Cardiac muscle cell (in vitro differentiated cells and primary cell): Measurements from ENCODE around the gene RUNX3. TPM values are rescaled to one million over a fixed set of nuclear protein-coding genes. Genes with fewer than 3 reads are reported as not detected.

Experiments used
- DNase-seq, 2 donors: peaks; one replicate each; pipeline versions ENCODE4 v3.0.0 to v3.0.0-alpha.2; 2010 to 2017; ENCODE audit warnings: low read depth in 1 of 2, low spot score in 1 of 2
- H3K27ac ChIP-seq: fragments of 200-600 bp; sonication (generic); 2 replicates; pipeline ENCODE4 v1.5.1; 2016
- H3K27me3 ChIP-seq: fragments of 200-600 bp; sonication (generic); 2 replicates; pipeline ENCODE4 v1.6.0; 2016; ENCODE audit warnings: control low read depth
- H3K36me3 ChIP-seq: fragments of 200-600 bp; sonication (generic); 2 replicates; pipeline ENCODE4 v1.5.1; 2016; ENCODE audit warnings: control low read depth
- H3K4me1 ChIP-seq: fragments of 200-600 bp; sonication (generic); 2 replicates; pipeline ENCODE4 v1.8.1; 2017; ENCODE audit warnings: low read depth, mild to moderate bottlenecking, mixed run types
- H3K4me3 ChIP-seq: fragments of 200-600 bp; sonication (generic); 2 replicates; pipeline ENCODE4 v1.5.1; 2016; ENCODE audit warnings: mild to moderate bottlenecking
- H3K9me3 ChIP-seq: fragments of 200-600 bp; sonication (generic); 2 replicates; pipeline ENCODE4 v1.5.1; 2017; ENCODE audit warnings: low read depth, mild to moderate bottlenecking, control low read depth
- CTCF ChIP-seq: IDR thresholded peaks from 2 replicates; pipeline ENCODE4 v1.5.1; 2012; ENCODE audit warnings: low read depth, mild to moderate bottlenecking, low read length
- polyA plus RNA-seq: library from polyadenylated mRNA; unstranded; fragments of >200 nt; fragmentation: Nextera tagmentation; extraction: Ambion mirVana; gene quantifications from 2 replicates; pipeline ENCODE4 v1.2.1, GENCODE V29; 2016
- total RNA-seq: library from RNA; depleted of rRNA; stranded (reverse); fragments of >200 nt; gene quantifications from 2 replicates; pipeline ENCODE4 v1.2.3, GENCODE V29; 2016

Gene RUNX3
- total and polyA plus RNA-seq, 2 experiments from 2014 or later: not detected

DNA sequence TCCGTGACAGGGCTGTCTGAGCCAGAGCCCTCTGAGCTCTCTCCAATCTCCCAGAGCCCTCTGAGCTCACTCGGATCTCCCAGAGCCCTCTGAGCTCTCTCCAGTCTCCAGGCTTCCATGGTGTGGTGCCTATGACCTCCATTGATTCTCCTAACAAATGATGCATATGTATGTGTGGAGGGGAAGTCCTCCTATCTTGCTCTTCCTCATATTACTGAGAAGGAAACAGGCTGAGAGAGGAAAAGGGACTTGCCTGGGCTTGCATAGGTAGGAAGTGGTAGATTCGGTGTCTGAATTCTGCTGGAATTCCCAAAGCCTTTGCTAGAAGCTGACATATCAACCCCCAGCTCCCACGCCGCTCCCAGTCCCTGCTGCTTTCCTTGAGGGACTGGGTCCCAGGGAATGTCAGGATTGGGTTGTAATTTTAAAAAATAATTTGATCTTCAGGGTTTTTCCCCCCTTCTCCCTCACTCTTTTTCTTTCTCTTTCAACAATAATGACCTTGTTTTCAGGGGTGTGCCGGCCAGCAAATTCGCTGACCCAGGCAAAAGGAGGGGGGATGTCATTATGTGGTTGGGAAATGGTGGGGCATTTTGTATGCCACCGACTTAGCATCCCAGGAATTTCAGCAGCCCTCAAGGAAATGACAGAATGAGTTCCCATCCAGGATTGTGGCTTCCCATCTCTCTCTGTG, 42.3 kb upstream of the RUNX3 start:
- no peaks in the 10 kb centered on the region for H3K4me1 ChIP-seq
- H3K27ac ChIP-seq: no peak overlapping the region
- no peak for DNase-seq

GRCh38 chr1:24970926-24971875, 41.1 kb upstream of the RUNX3 start:
- no peak for TF ChIP-seq CTCF
- Histone ChIP-seq H3K36me3 (no peaks in the 10 kb centered on the region), H3K4me1 (no peaks in the 10 kb centered on the region), H3K27ac (no peak overlapping the region), H3K4me3 (no peak overlapping the region), H3K27me3 (no peaks in the 10 kb centered on the region), H3K9me3 (no peaks in the 10 kb centered on the region)
- DNase-seq: peak in 1 of 2 donors; percentile 5

More for the DNA sequence above, 42.3 kb upstream of the RUNX3 start:
- no peaks in the 10 kb centered on the region for H3K27me3 ChIP-seq
- TF ChIP-seq CTCF: no peak
- no peaks in the 10 kb centered on the region for H3K36me3 ChIP-seq
- H3K4me3 ChIP-seq: no peak overlapping the region
- no peaks in the 10 kb centered on the region for H3K9me3 ChIP-seq

DNA sequence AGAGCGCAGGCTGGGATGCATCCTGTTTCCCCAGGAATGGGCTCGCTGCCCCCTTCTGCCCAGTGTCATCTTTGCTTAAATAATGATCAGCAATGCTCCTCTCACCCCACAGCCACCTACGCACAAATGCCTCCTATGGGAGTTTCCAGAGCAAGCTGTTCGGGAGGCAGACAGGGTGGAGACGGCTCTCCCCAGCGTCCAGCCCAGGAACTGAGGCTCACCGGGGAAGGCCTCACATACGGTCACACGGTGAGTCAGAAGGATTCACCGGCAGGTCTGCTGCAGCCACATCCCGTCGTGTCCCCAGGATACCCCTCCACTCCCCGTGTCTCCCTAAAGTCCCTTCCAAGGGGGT, 40.3 kb upstream of the RUNX3 start:
- H3K4me1 ChIP-seq: no peaks in the 10 kb centered on the region
- no peaks in the 10 kb centered on the region for H3K27me3 ChIP-seq
- TF ChIP-seq CTCF: peak; percentile 11
- no peaks in the 10 kb centered on the region for H3K9me3 ChIP-seq
- H3K36me3 ChIP-seq: no peaks in the 10 kb centered on the region
- DNase-seq: peak; percentile 9 to 39
- no peak overlapping the region for H3K27ac ChIP-seq
- no peak overlapping the region for H3K4me3 ChIP-seq

DNA sequence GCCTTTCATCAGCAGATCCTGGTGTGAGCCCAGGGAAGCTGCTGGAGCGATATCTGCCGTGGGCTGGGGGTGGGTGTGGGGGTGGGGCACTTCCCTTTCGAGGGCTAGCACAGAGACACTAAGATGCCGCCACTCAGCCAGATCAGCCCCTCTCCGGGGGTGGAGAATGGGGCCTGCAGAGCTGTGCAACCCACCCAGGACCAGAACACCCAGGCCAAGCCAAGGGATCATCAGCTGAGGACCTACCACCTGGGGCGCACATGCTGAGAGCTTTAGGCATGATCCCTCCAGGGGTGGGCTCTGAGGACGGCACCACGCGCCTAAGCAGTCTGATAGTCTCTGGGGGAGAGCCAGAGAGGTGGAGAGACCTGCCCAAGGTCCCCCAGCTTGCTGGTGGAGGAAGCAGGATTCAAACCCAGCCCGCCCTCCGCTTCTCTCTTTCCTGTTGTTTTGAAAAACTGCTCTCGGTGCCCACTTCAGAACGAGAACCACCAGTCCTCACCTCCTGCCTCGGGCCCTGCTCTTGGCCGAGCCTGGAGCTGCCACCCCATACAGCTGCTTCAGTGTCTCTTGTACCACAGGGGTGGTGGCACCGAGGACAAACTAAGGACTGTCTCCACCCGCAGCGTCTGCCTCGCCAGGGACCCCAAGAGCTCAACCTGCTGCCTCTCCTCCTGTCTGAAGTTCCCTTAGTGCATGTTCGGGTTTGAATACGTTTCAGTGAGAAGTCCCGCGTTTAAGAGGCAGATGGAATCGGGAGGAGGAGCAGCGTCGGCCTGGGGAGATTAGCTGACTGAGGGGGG, 39.7 kb upstream of the RUNX3 start:
- DNase-seq: no peak
- no peak for TF ChIP-seq CTCF
- no peak overlapping the region for H3K27ac ChIP-seq
- no peaks in the 10 kb centered on the region for H3K27me3 ChIP-seq
- H3K9me3 ChIP-seq: no peaks in the 10 kb centered on the region
- H3K4me1 ChIP-seq: no peaks in the 10 kb centered on the region
- no peaks in the 10 kb centered on the region for H3K36me3 ChIP-seq
- H3K4me3 ChIP-seq: no peak overlapping the region

GRCh38 chr1:24968941-24969585, 39.0 kb upstream of the RUNX3 start:
- Histone ChIP-seq H3K4me3 (no peak overlapping the region), H3K4me1 (no peaks in the 10 kb centered on the region), H3K27ac (no peak overlapping the region), H3K36me3 (no peaks in the 10 kb centered on the region), H3K27me3 (no peaks in the 10 kb centered on the region), H3K9me3 (no peaks in the 10 kb centered on the region)
- no peak for TF ChIP-seq CTCF
- no peak for DNase-seq
